Dendritic cell treated with granulocyte-macrophage colony-stimulating factor and Interleukin-4, amounts not matched to agents 40 ng/mL and 50 ng/mL, for 4 days (primary cell): Measurements from ENCODE around the gene KCNAB1.

Experiments
- H3K27ac Mint-ChIP-seq: one replicate; pipeline ENCODE4 v1.8.0; 2022; ENCODE audit warnings: mild to moderate bottlenecking, mixed read lengths
- H3K27me3 Mint-ChIP-seq: one replicate; pipeline ENCODE4 v1.8.0; 2022; ENCODE audit warnings: mild to moderate bottlenecking, mixed read lengths
- H3K36me3 Mint-ChIP-seq: one replicate; pipeline ENCODE4 v1.8.0; 2022; ENCODE audit warnings: low read depth, mixed read lengths
- H3K4me1 Mint-ChIP-seq: one replicate; pipeline ENCODE4 v1.8.0; 2022; ENCODE audit warnings: low read depth, mixed read lengths
- H3K4me3 Mint-ChIP-seq: one replicate; pipeline ENCODE4 v1.8.0; 2022; ENCODE audit warnings: mild to moderate bottlenecking, moderate library complexity, mixed read lengths
- H3K9me3 Mint-ChIP-seq: one replicate; pipeline ENCODE4 v1.8.0; 2022; ENCODE audit warnings: mixed read lengths
- intact Hi-C: fragments of 100-400 bp; cut with micrococcal nuclease; formaldehyde crosslinking; loops from one replicate; pipeline ENCODE4 v1.15.0; 2022

Gene KCNAB1

GRCh38 chr3:156332304-156332703 lies 211.9 kb downstream of the KCNAB1 start:
- intact Hi-C loops = no loop called here
- H3K27me3 Mint-ChIP-seq = peaks cover 3% of the 10 kb centered on the region
- H3K27ac Mint-ChIP-seq = no peak overlapping the region
- H3K4me1 Mint-ChIP-seq = no peaks in the 10 kb centered on the region
- no peaks in the 10 kb centered on the region for H3K9me3 Mint-ChIP-seq
- H3K36me3 Mint-ChIP-seq = no peaks in the 10 kb centered on the region
- H3K4me3 Mint-ChIP-seq = no peak overlapping the region

- intact Hi-C loops = no loop called here
- Mint-ChIP-seq H3K4me1 (no peaks in the 10 kb centered on the region), H3K36me3 (no peaks in the 10 kb centered on the region), H3K4me3 (no peak overlapping the region), H3K9me3 (no peaks in the 10 kb centered on the region), H3K27ac (no peak overlapping the region), H3K27me3 (peaks cover 3% of the 10 kb centered on the region)
Observed at GRCh38 chr3:156334841-156335545, 214.6 kb downstream of the KCNAB1 start.

- Mint-ChIP-seq H3K27me3 (peaks cover 2% of the 10 kb centered on the region), H3K36me3 (no peaks in the 10 kb centered on the region), H3K9me3 (no peaks in the 10 kb centered on the region), H3K4me1 (no peaks in the 10 kb centered on the region), H3K27ac (no peak overlapping the region), H3K4me3 (no peak overlapping the region)
- intact Hi-C loops = no loop called here
Observed at GRCh38 chr3:156339491-156339890, 219.1 kb downstream of the KCNAB1 start.

GRCh38 chr3:156341332-156341731 lies 221.0 kb downstream of the KCNAB1 start:
- H3K27ac Mint-ChIP-seq = no peak overlapping the region
- peaks cover 4% of the 10 kb centered on the region for H3K27me3 Mint-ChIP-seq
- no peak overlapping the region for H3K4me3 Mint-ChIP-seq
- no peaks in the 10 kb centered on the region for H3K36me3 Mint-ChIP-seq
- H3K4me1 Mint-ChIP-seq = no peaks in the 10 kb centered on the region
- intact Hi-C loops = no loop called here
- H3K9me3 Mint-ChIP-seq = no peaks in the 10 kb centered on the region

GRCh38 chr3:156341831-156342416 lies 221.5 kb downstream of the KCNAB1 start:
- no peak overlapping the region for H3K4me3 Mint-ChIP-seq
- intact Hi-C loops = no loop called here
- no peaks in the 10 kb centered on the region for H3K36me3 Mint-ChIP-seq
- H3K9me3 Mint-ChIP-seq = no peaks in the 10 kb centered on the region
- no peak overlapping the region for H3K27ac Mint-ChIP-seq
- H3K27me3 Mint-ChIP-seq = peaks cover 4% of the 10 kb centered on the region
- no peaks in the 10 kb centered on the region for H3K4me1 Mint-ChIP-seq

GRCh38 chr3:156344215-156344614 lies 223.8 kb downstream of the KCNAB1 start:
- Mint-ChIP-seq H3K36me3 (no peaks in the 10 kb centered on the region), H3K4me3 (no peak overlapping the region), H3K9me3 (no peaks in the 10 kb centered on the region), H3K4me1 (no peaks in the 10 kb centered on the region), H3K27me3 (peaks cover 2% of the 10 kb centered on the region), H3K27ac (no peak overlapping the region)
- intact Hi-C loops = no loop called here

GRCh38 chr3:156349111-156349510 lies 228.7 kb downstream of the KCNAB1 start:
- intact Hi-C loops = no loop called here
- H3K36me3 Mint-ChIP-seq = no peaks in the 10 kb centered on the region
- H3K4me1 Mint-ChIP-seq = no peaks in the 10 kb centered on the region
- H3K27me3 Mint-ChIP-seq = peaks cover 3% of the 10 kb centered on the region
- H3K4me3 Mint-ChIP-seq = no peak overlapping the region
- H3K9me3 Mint-ChIP-seq = no peaks in the 10 kb centered on the region
- no peak overlapping the region for H3K27ac Mint-ChIP-seq

GRCh38 chr3:156349978-156350377 lies 229.6 kb downstream of the KCNAB1 start:
- peaks cover 3% of the 10 kb centered on the region for H3K27me3 Mint-ChIP-seq
- H3K9me3 Mint-ChIP-seq = no peaks in the 10 kb centered on the region
- no peak overlapping the region for H3K27ac Mint-ChIP-seq
- intact Hi-C loops = no loop called here
- H3K36me3 Mint-ChIP-seq = no peaks in the 10 kb centered on the region
- H3K4me1 Mint-ChIP-seq = no peaks in the 10 kb centered on the region
- H3K4me3 Mint-ChIP-seq = no peak overlapping the region

- Mint-ChIP-seq H3K27me3 (peaks cover 1% of the 10 kb centered on the region), H3K9me3 (no peaks in the 10 kb centered on the region), H3K27ac (no peak overlapping the region), H3K4me1 (no peaks in the 10 kb centered on the region), H3K4me3 (no peak overlapping the region), H3K36me3 (no peaks in the 10 kb centered on the region)
- intact Hi-C loops = no loop called here
Observed at GRCh38 chr3:156350781-156351180, 230.4 kb downstream of the KCNAB1 start.

GRCh38 chr3:156351783-156352182 lies 231.4 kb downstream of the KCNAB1 start:
- Mint-ChIP-seq H3K4me1 (no peaks in the 10 kb centered on the region), H3K36me3 (no peaks in the 10 kb centered on the region), H3K9me3 (no peaks in the 10 kb centered on the region), H3K27me3 (peaks cover 1% of the 10 kb centered on the region), H3K27ac (no peak overlapping the region), H3K4me3 (no peak overlapping the region)
- intact Hi-C loops = no loop called here

GRCh38 chr3:156352728-156353127 lies 232.3 kb downstream of the KCNAB1 start:
- peaks cover 1% of the 10 kb centered on the region for H3K27me3 Mint-ChIP-seq
- intact Hi-C loops = no loop called here
- H3K4me1 Mint-ChIP-seq = no peaks in the 10 kb centered on the region
- H3K36me3 Mint-ChIP-seq = no peaks in the 10 kb centered on the region
- H3K4me3 Mint-ChIP-seq = no peak overlapping the region
- no peaks in the 10 kb centered on the region for H3K9me3 Mint-ChIP-seq
- H3K27ac Mint-ChIP-seq = no peak overlapping the region

GRCh38 chr3:156353563-156353962 lies 233.2 kb downstream of the KCNAB1 start:
- H3K27me3 Mint-ChIP-seq = peaks cover 1% of the 10 kb centered on the region
- H3K9me3 Mint-ChIP-seq = no peaks in the 10 kb centered on the region
- no peaks in the 10 kb centered on the region for H3K36me3 Mint-ChIP-seq
- H3K27ac Mint-ChIP-seq = no peak overlapping the region
- H3K4me1 Mint-ChIP-seq = no peaks in the 10 kb centered on the region
- intact Hi-C loops = no loop called here
- no peak overlapping the region for H3K4me3 Mint-ChIP-seq

- intact Hi-C loops = no loop called here
- no peaks in the 10 kb centered on the region for H3K36me3 Mint-ChIP-seq
- H3K27ac Mint-ChIP-seq = no peak overlapping the region
Observed at GRCh38 chr3:156356537-156357363, 236.4 kb downstream of the KCNAB1 start.

GRCh38 chr3:156358232-156358631 lies 237.9 kb downstream of the KCNAB1 start:
- peaks cover 2% of the 10 kb centered on the region for H3K27me3 Mint-ChIP-seq
- intact Hi-C loops = no loop called here
- H3K4me1 Mint-ChIP-seq = no peaks in the 10 kb centered on the region
- H3K27ac Mint-ChIP-seq = no peak overlapping the region
- no peak overlapping the region for H3K4me3 Mint-ChIP-seq
- no peaks in the 10 kb centered on the region for H3K9me3 Mint-ChIP-seq
- H3K36me3 Mint-ChIP-seq = no peaks in the 10 kb centered on the region

More at GRCh38 chr3:156356537-156357363, 236.4 kb downstream of the KCNAB1 start:
- Mint-ChIP-seq H3K4me3 (no peak overlapping the region), H3K27me3 (peaks cover 2% of the 10 kb centered on the region), H3K4me1 (no peaks in the 10 kb centered on the region), H3K9me3 (no peaks in the 10 kb centered on the region)
